B cell (primary cell): ENCODE measurements around the gene TMEM97. TPM values are rescaled to one million over a fixed set of nuclear protein-coding genes. Genes with fewer than 3 reads are reported as not detected.

Source experiments
- ATAC-seq: fragments of 200-7000 bp; cut with Tn5 transposase; one replicate; pipeline ENCODE4 v1.10.0; 2021; ENCODE audit warnings: low read depth, mild to moderate bottlenecking, moderate number of reproducible peaks, moderate library complexity
- CTCF ChIA-PET: fragments of 350-600 bp; sonication (Branson Sonifier 250); formaldehyde crosslinking; loops from one replicate; lab custom pipeline; 2021; ENCODE audit warnings: antibody characterized with exemption, inconsistent platforms; lab: Charles Lee
- POLR2A ChIA-PET: fragments of 350-600 bp; sonication (Branson Sonifier 250); formaldehyde crosslinking; loops from one replicate; lab custom pipeline; 2021; ENCODE audit warnings: antibody characterized with exemption; lab: Charles Lee
- DNase-seq: peaks from one replicate; pipeline ENCODE4 v3.0.0; 2013
- H2AFZ ChIP-seq: 2 replicates; pipeline ENCODE4 v1.6.1; 2012; ENCODE audit warnings: mild to moderate bottlenecking, low read depth, low read length; ENCODE audit not compliant: insufficient read depth, poor library complexity, severe bottlenecking
- H3K27ac ChIP-seq, 2 donors: 1 replicate in 1 of 2; 2 replicates in 1 of 2; pipeline ENCODE4 v1.5.1; 2012 to 2013; ENCODE audit warnings: low read length in 2 of 2, mild to moderate bottlenecking in 2 of 2, moderate library complexity in 1 of 2
- H3K27me3 ChIP-seq, 4 experiments: fragments of 200-600 bp in 1 of 4; sonication (generic) in 1 of 4; replicated peaks in 1 of 4; 1 replicate in 2 of 4; 2 replicates in 2 of 4; pipeline versions ENCODE4 v1.6.1 to v1.7.0; 2013 to 2016; ENCODE audit warnings: low read length in 3 of 4, mild to moderate bottlenecking in 2 of 4, mixed read lengths in 1 of 4, moderate library complexity in 1 of 4; ENCODE audit not compliant: insufficient read depth in 4 of 4, control insufficient read depth in 3 of 4; ENCODE audit errors: control extremely low read depth in 1 of 4
- H3K36me3 ChIP-seq, 2 experiments: replicated peaks in 1 of 2; 1 replicate in 1 of 2; 2 replicates in 1 of 2; pipeline versions ENCODE4 v1.6.1 to v1.7.1; 2013; ENCODE audit warnings: low read length in 1 of 2; ENCODE audit not compliant: insufficient read depth in 2 of 2, control insufficient read depth in 1 of 2; ENCODE audit errors: control extremely low read depth in 1 of 2, extremely low read depth in 1 of 2
- H3K4me1 ChIP-seq, 2 donors: fragments of 200-600 bp in 1 of 2; sonication (generic) in 1 of 2; 1 replicate in 1 of 2; 2 replicates in 1 of 2; pipeline versions ENCODE4 v1.5.1 to v1.6.1; 2013 to 2017; ENCODE audit warnings: low read length in 2 of 2; ENCODE audit not compliant: control insufficient read depth in 2 of 2, insufficient read depth in 2 of 2
- H3K4me2 ChIP-seq: replicated peaks from 2 replicates; pipeline ENCODE3; 2012; ENCODE audit warnings: mild to moderate bottlenecking, low read depth, low read length; ENCODE audit not compliant: poor library complexity, severe bottlenecking
- H3K4me3 ChIP-seq, 5 experiments: fragments of 200-600 bp in 1 of 5; sonication (generic) in 1 of 5; 1 replicate in 3 of 5; 2 replicates in 2 of 5; pipeline versions ENCODE4 v1.5.1 to v1.7.0; 2011 to 2016; ENCODE audit warnings: low read length in 4 of 5, mild to moderate bottlenecking in 4 of 5, low read depth in 2 of 5, control low read depth in 1 of 5, moderate library complexity in 1 of 5; ENCODE audit not compliant: insufficient read depth in 1 of 5; ENCODE audit errors: control extremely low read depth in 1 of 5, extremely low read depth in 1 of 5
- H3K79me2 ChIP-seq: fragments of 200-600 bp; sonication (generic); one replicate; pipeline ENCODE4 v1.6.0; 2016; ENCODE audit warnings: low read length; ENCODE audit not compliant: control insufficient read depth, insufficient read depth
- H3K9ac ChIP-seq: fragments of 200-600 bp; sonication (generic); 2 replicates; pipeline ENCODE4 v1.6.1; 2017; ENCODE audit warnings: mild to moderate bottlenecking, low read length, moderate library complexity
- H3K9me3 ChIP-seq, 3 donors: one replicate each; pipeline versions ENCODE4 v1.6.1 to v1.7.1; 2013; ENCODE audit warnings: low read length in 2 of 3; ENCODE audit not compliant: control insufficient read depth in 2 of 3, insufficient read depth in 1 of 3; ENCODE audit errors: control extremely low read depth in 1 of 3
- H4K20me1 ChIP-seq: 2 replicates; pipeline ENCODE4 v1.6.0; 2012; ENCODE audit warnings: mild to moderate bottlenecking, low read length; ENCODE audit not compliant: insufficient read depth, control insufficient read depth, poor library complexity, severe bottlenecking
- H3K27ac Mint-ChIP-seq: one replicate; pipeline ENCODE4 v1.8.0; 2021; ENCODE audit warnings: mixed read lengths
- H3K27me3 Mint-ChIP-seq: one replicate; pipeline ENCODE4 v1.8.0; 2021; ENCODE audit warnings: mixed read lengths
- H3K4me1 Mint-ChIP-seq: one replicate; pipeline ENCODE4 v1.8.0; 2021; ENCODE audit warnings: mixed read lengths
- H3K4me3 Mint-ChIP-seq: one replicate; pipeline ENCODE4 v1.8.0; 2021; ENCODE audit warnings: mixed read lengths
- H3K9me3 Mint-ChIP-seq: one replicate; pipeline ENCODE4 v1.8.0; 2022; ENCODE audit warnings: mixed read lengths; ENCODE audit not compliant: insufficient read depth
- EZH2 ChIP-seq: IDR thresholded peaks from 2 replicates; pipeline ENCODE4 v1.6.1; 2012; ENCODE audit warnings: borderline replicate concordance, low read depth, mild to moderate bottlenecking, moderate library complexity, low read length; ENCODE audit not compliant: insufficient read depth, poor library complexity, severe bottlenecking
- WGBS: methylation state at CpG from one replicate; pipeline ENCODE4 v1.1.5; 2013; ENCODE audit warnings: missing lambda C conversion rate; ENCODE audit not compliant: insufficient coverage; 5-methylcytosine and 5-hydroxymethylcytosine counted together
- intact Hi-C: fragments of 100-400 bp; cut with micrococcal nuclease; formaldehyde crosslinking; loops from one replicate; pipeline ENCODE4 v1.10.0; 2022
- polyA plus RNA-seq: library from polyadenylated mRNA; depleted of rRNA; stranded (reverse); fragments of >200 nt; gene quantifications from 2 replicates; pipeline ENCODE4 v1.2.3, GENCODE V29; 2012
- total RNA-seq, 2 donors: library from RNA; stranded (reverse); fragments of 120-200 nt in 1 of 2; gene quantifications; 1 replicate in 1 of 2; 2 replicates in 1 of 2; pipeline versions ENCODE4 v1.2.3 to v1.2.4, GENCODE V29; 2013 to 2022
- TF ChIP-seq, protein P1 (sequence below): fragments of 200-600 bp; IDR thresholded peaks from one replicate; pipeline ENCODE4 v1.8.0; 2022; ENCODE audit warnings: antibody characterized with exemption, mild to moderate bottlenecking

TMEM97 gene
- total and polyA plus RNA-seq, 2 donors (not counting 1 experiment from before 2014, with no cell fraction given) = 1.6 to 6.4 TPM

DNA sequence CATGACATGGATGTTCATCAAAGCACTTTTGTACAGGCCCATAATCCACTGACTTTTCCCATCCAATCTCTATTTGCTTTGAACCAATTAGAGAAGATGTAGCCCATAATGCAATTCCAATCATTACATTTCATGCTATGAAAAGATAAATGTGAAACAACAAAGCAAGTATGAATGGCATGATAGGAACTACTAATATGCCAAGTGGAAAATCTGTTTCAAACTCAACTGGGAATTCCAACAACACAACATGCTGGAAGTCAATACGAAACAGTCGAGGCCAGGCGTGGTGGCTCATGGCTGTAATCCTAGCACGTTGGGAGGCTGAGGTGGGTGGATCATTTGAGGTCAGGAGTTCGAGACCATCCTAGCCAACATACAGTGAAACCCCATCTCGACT is 39.6 kb upstream of the TMEM97 start:
- Histone ChIP-seq H2AFZ (no peak overlapping the region), H3K27ac (no peak overlapping the region), H3K4me1 (peaks cover 17 to 25% of the 10 kb centered on the region in 2 donors), H3K9ac (no peak overlapping the region), H3K36me3 (no peaks in the 10 kb centered on the region), H4K20me1 (no peaks in the 10 kb centered on the region), H3K79me2 (no peaks in the 10 kb centered on the region), H3K4me2 (no peak overlapping the region), H3K4me3 (no peak overlapping the region), H3K9me3 (peaks cover 0 to 13% (median 0%) of the 10 kb centered on the region in 3 donors), H3K27me3 (peaks cover 0 to 40% (median 23%) of the 10 kb centered on the region in 4 experiments)
- Mint-ChIP-seq H3K4me3 (no peak overlapping the region), H3K4me1 (peaks cover 13% of the 10 kb centered on the region), H3K9me3 (no peaks in the 10 kb centered on the region), H3K27me3 (peaks cover 27% of the 10 kb centered on the region), H3K27ac (no peak overlapping the region)
- POLR2A ChIA-PET = no interaction called here
- intact Hi-C loops = no loop called here
- CTCF ChIA-PET = no interaction called here
- ATAC-seq (no peak), DNase-seq (no peak)
- TF ChIP-seq, protein P1, sequence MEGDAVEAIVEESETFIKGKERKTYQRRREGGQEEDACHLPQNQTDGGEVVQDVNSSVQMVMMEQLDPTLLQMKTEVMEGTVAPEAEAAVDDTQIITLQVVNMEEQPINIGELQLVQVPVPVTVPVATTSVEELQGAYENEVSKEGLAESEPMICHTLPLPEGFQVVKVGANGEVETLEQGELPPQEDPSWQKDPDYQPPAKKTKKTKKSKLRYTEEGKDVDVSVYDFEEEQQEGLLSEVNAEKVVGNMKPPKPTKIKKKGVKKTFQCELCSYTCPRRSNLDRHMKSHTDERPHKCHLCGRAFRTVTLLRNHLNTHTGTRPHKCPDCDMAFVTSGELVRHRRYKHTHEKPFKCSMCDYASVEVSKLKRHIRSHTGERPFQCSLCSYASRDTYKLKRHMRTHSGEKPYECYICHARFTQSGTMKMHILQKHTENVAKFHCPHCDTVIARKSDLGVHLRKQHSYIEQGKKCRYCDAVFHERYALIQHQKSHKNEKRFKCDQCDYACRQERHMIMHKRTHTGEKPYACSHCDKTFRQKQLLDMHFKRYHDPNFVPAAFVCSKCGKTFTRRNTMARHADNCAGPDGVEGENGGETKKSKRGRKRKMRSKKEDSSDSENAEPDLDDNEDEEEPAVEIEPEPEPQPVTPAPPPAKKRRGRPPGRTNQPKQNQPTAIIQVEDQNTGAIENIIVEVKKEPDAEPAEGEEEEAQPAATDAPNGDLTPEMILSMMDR = no peak
- no peak for TF ChIP-seq EZH2
- 100% methylated on average over 1 of the region's 6 CpGs for WGBS

DNA sequence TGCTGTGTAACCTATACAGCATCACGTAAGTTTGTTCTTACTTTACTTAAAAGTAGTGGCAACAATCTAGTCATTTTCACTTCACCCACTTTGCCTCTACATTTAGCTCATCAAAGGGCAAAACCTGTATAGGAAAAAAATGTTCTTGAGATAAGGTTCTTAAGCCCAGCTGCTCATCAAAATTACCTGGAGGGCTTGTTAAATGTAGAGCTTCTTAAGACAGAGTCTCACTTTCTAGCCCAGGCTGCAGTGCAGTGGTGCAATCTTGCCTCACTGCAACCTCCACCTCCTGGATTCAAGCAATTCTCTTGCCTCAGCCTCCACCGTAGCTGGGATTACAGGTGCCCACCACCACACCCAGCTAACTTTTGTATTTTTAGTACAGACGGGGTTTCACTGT is 38.2 kb upstream of the TMEM97 start:
- CTCF ChIA-PET = no interaction called here
- Histone ChIP-seq H3K4me3 (no peak overlapping the region), H3K27ac (no peak overlapping the region), H2AFZ (no peak overlapping the region), H4K20me1 (no peaks in the 10 kb centered on the region), H3K4me2 (no peak overlapping the region), H3K4me1 (peaks cover 17 to 25% of the 10 kb centered on the region in 2 donors), H3K27me3 (peaks cover 0 to 34% (median 14%) of the 10 kb centered on the region in 4 experiments), H3K79me2 (no peaks in the 10 kb centered on the region), H3K9me3 (peaks cover 0 to 13% (median 0%) of the 10 kb centered on the region in 3 donors), H3K9ac (no peak overlapping the region), H3K36me3 (no peaks in the 10 kb centered on the region)
- TF ChIP-seq EZH2 = no peak
- TF ChIP-seq, protein P1 = no peak
- intact Hi-C loops = loop anchor here (5.0 kb wide), 1 partner anchor 36 kb away; the partner anchor contains the start of gene TMEM97
- no peak for DNase-seq
- Mint-ChIP-seq H3K27ac (no peak overlapping the region), H3K4me1 (peaks cover 13% of the 10 kb centered on the region), H3K4me3 (no peak overlapping the region), H3K27me3 (peaks cover 19% of the 10 kb centered on the region), H3K9me3 (no peaks in the 10 kb centered on the region)
- WGBS = 80% methylated on average over 1 of the region's 3 CpGs
- ATAC-seq = no peak
- POLR2A ChIA-PET = no interaction called here
